NCI-H187 treated with DMSO at 0.1 percent for 48 hours (cell line): ENCODE data around the gene ZFR2.
"Not testable (repeated sequence)": the region's sequence is repeated elsewhere in the genome, so short reads cannot be mapped to it uniquely, and the experiment has no call there.

Experiments used
- DNase-seq: peaks from one replicate; lab custom pipeline; 2025; lab: John Stamatoyannopoulos, UW

Gene ZFR2

DNA sequence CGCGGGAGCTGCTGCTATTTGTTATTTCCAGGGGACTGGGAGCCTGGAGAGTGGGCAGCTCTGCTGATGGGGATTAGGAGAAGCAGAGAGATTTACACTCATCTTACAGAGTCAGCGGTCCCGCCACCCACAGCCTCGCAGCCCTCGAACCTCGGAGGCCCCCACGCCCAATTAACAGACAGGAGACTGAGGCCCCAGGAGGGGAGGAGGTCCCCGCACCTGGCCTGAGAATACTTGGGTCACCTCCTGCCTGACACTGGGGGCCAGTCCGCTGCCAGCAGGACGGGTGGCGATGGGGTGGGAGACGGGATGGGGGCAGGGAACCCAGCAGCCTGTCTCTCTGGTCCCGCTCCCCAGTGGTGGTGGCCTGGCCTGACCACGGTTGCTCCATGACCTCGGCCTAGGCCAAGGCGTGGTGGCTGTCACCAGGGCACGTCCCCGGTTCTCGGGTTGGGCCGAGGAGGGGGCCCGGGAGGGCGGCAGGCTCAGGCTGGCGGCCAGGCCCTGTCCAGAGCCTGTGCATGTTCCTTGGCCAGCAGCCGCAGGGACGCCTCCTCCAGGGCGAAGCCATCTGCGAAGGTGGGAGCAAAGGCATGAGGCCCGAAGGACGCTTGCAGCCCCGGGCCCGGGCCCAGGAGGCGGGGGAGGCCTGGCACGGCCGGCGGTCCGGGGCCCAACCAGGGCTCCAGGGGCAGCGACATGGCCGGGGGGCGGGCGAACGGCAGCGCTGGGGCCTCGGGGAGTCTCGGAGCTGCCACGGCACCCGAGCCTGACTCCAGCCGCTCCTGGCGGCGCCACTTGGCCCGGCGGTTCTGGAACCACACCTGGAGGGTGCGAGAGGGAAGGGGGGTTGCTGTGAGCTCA is 98.5 kb downstream of the ZFR2 start:
- DNase-seq, result no peak

DNA sequence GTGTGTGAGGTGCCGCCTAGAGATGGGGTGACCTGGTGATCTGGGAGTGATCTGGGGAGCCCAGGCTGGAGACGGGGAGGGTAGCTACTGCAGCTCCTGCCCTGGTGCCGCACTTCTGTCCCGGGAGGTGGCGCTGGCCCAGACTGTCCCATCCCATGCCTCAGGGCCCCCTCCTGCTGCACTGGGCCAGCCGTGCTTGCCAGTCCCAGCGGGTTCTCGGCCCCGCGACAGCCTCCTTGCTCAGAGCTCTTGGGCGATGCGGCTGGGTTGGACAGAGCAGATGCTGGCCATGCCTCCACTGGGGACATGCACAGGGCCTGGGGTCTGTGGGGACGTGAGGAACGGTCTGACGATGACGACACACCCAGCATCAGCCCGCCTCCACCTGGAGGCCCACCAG is 99.3 kb downstream of the ZFR2 start:
- no peak for DNase-seq

- no peak for DNase-seq
Observed at GRCh38 chr19:3768748-3769099, 100.1 kb downstream of the ZFR2 start.

DNA sequence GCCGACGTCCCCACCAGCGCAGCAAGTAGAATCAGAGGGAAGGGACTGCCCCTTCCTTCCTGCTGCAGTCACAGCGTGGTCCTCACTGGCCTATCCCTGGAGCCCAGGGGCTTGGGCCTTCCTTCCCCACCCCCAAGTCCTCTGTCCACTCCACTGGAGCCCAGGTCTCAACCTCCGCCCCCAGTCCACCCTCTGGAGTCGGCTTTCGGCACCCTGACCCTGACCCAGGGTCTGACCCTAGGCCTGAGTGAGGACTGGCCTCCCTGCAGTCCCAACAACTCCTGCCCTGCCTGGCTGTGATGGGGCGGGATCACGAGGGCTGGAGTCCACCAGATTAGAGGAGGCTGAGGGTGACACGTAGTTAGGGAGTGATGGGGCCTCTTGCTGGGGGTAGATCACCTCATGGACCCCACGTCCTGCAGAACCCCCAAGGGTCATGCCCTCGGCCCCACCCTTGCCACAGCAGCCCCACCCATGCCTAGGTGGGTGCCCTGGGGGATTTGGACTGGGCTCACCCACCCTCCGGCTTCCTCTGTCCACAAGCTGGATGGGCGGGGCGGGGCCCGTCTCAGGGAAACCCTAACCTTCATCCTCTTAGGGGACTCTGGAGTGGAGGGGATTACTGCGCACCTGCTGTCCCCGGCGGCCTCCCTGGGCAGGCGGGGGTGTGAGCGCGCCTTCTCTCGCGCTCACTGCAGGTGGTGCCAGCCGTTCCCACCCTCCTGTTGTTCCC is 100.7 kb downstream of the ZFR2 start:
- DNase-seq, result no peak

GRCh38 chr19:3767050-3767449 is 101.8 kb downstream of the ZFR2 start:
- no peak for DNase-seq

DNA sequence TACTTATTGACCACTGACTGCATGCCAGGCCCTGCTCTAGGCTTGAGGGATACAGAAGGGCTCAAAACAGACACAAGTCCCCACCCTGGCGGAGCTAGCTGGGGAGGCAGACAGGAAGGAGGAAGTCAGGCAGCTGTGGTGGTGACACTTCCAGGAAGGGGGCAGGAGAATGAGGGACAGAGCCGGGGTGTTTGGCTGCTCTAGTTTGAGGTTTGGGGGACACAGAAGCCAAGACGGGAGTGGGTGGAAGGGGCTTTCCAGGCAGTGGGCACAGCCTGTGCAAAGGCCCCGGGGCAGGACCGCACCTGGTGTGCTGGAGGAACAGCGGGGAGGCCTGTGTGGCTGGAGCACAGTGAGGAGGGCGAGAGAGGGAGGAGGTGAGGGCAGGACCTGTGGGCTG is 102.3 kb downstream of the ZFR2 start:
- no peak for DNase-seq

DNA sequence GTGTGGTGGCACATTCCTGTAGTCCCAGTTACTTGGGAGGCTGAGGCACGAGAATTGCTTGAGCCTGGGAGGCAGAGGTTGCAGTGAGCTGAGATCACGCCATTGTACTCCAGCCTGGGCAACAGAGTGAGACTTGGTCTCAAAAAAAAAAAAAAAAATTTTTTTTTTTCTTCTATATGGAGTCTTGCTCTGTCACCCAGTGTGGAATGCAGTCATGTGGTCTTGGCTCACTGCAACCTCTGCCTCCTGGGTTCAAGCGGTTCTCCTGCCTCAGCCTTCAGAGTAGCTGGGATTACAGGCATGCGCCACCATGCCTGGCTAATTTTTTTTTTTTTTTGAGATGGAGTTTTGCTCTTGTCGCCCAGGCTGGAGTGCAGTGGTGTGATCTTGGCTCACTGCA is 103.1 kb downstream of the ZFR2 start:
- not testable (repeated sequence) for DNase-seq

DNA sequence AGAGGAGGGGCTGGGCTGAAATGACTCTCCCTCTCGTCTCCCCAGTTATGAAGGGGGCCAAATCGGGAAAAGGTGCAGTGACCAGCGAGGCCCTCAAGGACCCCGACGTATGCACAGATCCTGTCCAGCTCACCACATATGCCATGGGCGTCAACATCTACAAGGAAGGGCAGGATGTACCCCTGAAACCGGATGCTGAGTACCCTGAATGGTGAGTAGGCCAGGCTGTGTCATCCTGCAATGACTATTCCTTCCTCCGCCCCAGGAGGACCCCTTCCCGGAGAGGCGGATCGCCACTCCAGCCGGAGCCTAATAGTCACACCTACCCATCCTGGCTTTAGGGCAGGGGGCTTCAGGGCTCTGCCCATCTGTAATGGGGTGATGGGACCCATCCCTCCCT is 103.7 kb downstream of the ZFR2 start:
- no peak for DNase-seq

GRCh38 chr19:3762501-3763459 is 106.1 kb downstream of the ZFR2 start, which contains the start of gene MRPL54:
Gene MRPL54 (plus strand): TSS chr19:3762682. CDS start chr19:3762701, 19 bp downstream.
- DNase-seq, result peak; percentile 90

- no peak for DNase-seq
Observed at GRCh38 chr19:3762130-3762473, 106.7 kb downstream of the ZFR2 start.

GRCh38 chr19:3761382-3762129 is 107.3 kb downstream of the ZFR2 start, which contains the start of gene APBA3:
Gene APBA3 (minus strand): TSS chr19:3761692. CDS start chr19:3760264, 1,428 bp downstream.
- DNase-seq, result peak; percentile 13

GRCh38 chr19:3760871-3761361 is 107.9 kb downstream of the ZFR2 start:
- no peak for DNase-seq

DNA sequence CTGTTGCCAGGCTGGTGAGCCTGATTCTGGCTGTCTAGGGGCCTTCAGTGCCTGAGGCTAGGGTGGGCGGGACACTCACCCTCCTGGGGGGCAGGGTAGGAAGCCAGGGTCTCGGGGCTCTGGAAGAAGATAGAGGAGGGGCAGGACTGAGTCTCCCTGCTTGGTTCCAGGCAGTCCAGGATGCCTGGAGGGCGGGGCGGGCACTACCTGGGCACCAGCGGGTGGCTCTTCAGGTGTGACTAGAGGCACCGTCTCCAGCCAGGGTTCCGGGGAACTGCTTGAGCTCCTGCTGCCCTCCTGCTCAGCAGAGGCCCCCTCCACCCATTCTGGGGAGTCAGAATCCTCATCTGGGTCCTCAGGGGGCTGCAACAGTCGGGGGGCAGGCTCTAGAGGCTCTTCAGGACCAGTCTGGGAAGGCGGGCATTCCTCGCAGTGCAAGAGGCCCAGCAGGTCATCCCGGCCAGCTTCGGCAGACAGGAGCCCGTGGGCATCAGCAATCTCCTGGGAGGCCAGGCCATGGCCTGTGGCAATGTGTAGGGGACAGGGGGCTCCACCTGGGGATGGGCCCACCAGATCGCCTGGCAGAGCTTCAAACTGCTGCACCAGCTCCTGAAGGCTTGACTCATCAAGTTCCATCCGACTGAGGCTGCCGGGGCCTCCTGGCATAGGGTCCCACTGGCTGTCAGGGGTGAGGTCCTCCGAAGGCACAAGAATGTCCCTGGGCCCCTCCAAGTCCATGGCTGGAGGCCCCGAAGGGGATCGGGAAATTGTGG is 109.2 kb downstream of the ZFR2 start:
- DNase-seq, result no peak

DNA sequence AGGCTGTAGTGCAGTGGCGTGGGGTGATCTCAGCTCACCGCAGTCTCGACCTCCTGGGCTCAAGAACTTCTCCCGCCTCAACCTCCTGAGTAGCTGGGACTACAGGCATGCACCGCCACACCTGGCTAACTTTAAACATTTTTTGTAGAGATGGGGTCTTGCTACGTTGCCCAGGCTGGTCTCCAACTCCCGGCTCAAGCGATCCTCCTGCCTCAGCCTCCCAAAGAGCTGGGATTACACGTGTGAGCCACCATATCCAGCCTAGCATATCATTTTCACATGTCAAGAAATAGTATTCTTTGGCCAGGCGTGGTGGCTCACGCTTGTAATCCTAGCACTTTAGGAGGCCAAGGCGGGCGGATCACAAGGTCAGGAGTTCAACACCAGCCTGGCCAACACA is 110.5 kb downstream of the ZFR2 start:
- DNase-seq, result not testable (repeated sequence)

- DNase-seq, result not testable (repeated sequence)
Observed at GRCh38 chr19:3757705-3758104, 111.1 kb downstream of the ZFR2 start.
